GM23338 (cell line): ENCODE measurements around the gene DHRSX.

Experiments
- CREB1 ChIP-seq: fragments of 250-450 bp; sonication (Bioruptor Pico); IDR thresholded peaks from 2 replicates; pipeline ENCODE4 v1.5.0; 2020; ENCODE audit warnings: low read depth, mild to moderate bottlenecking, moderate library complexity
- CTCF ChIP-seq, 2 experiments: fragments of 200-600 bp in 1 of 2; sonication (generic) in 1 of 2; conservative IDR thresholded peaks; 2 replicates each; pipeline versions ENCODE4 v1.5.1 to v1.6.1; 2016 to 2017; ENCODE audit warnings: antibody characterized with exemption in 2 of 2, low read depth in 2 of 2, mild to moderate bottlenecking in 2 of 2, moderate library complexity in 1 of 2
- ETS1 ChIP-seq: IDR thresholded peaks from 2 replicates; pipeline ENCODE4 v1.6.1; 2016; ENCODE audit warnings: antibody characterized with exemption
- EZH2 ChIP-seq: fragments of 200-600 bp; sonication (generic); IDR thresholded peaks from one replicate; pipeline ENCODE4 v1.8.0; 2017; ENCODE audit warnings: antibody characterized with exemption, mild to moderate bottlenecking, low read depth; ENCODE audit not compliant: unreplicated experiment
- EZH2phosphoT487 ChIP-seq: fragments of 200-600 bp; sonication (generic); IDR thresholded peaks from one replicate; pipeline ENCODE4 v1.8.1; 2018; ENCODE audit warnings: antibody characterized with exemption; ENCODE audit not compliant: unreplicated experiment
- JUNB ChIP-seq: IDR thresholded peaks from one replicate; pipeline ENCODE4 v1.6.1; 2016; ENCODE audit warnings: antibody characterized with exemption; ENCODE audit not compliant: unreplicated experiment
- NANOG ChIP-seq: IDR thresholded peaks from 2 replicates; pipeline ENCODE4 v1.6.1; 2016; ENCODE audit warnings: antibody characterized with exemption, borderline replicate concordance
- POLR2AphosphoS5 ChIP-seq: IDR thresholded peaks from 2 replicates; pipeline ENCODE4 v1.6.1; 2016; ENCODE audit warnings: antibody characterized with exemption, low read depth
- REST ChIP-seq: IDR thresholded peaks from one replicate; pipeline ENCODE4 v1.6.1; 2018; ENCODE audit warnings: antibody characterized with exemption; ENCODE audit not compliant: unreplicated experiment
- STAT1 ChIP-seq: IDR thresholded peaks from one replicate; pipeline ENCODE4 v1.6.1; 2016; ENCODE audit warnings: antibody characterized with exemption; ENCODE audit not compliant: unreplicated experiment
- ZNF114 ChIP-seq: fragments of 250-450 bp; sonication (Bioruptor Pico); IDR thresholded peaks from 2 replicates; pipeline ENCODE4 v1.5.0; 2020; ENCODE audit warnings: mild to moderate bottlenecking, moderate library complexity
- ZNF331 ChIP-seq: fragments of 250-450 bp; sonication (Bioruptor Pico); IDR thresholded peaks from 2 replicates; pipeline ENCODE4 v1.5.0; 2020; ENCODE audit warnings: low read depth, mild to moderate bottlenecking, moderate library complexity
- ZNF462 ChIP-seq: fragments of 250-450 bp; sonication (Bioruptor Pico); IDR thresholded peaks from 2 replicates; pipeline ENCODE4 v1.5.0; 2020; ENCODE audit warnings: mild to moderate bottlenecking, moderate library complexity

- TF ChIP-seq CREB1 (CRISPR knock-in tag) (no peak), CTCF (conservative IDR thresholded peaks at IDR 0.05; ENCODE audit: low read depth in 2 of 2) (no peak), POLR2AphosphoS5 (no peak), EZH2phosphoT487 (no peak), JUNB (no peak), REST (no peak), EZH2 (no peak), STAT1 (no peak), ZNF331 (CRISPR knock-in tag) (no peak), NANOG (no peak), ZNF114 (CRISPR knock-in tag) (no peak), ETS1 (no peak), ZNF462 (CRISPR knock-in tag) (no peak)
These were observed 99.0 kb downstream of the DHRSX start for GRCh38 chrX:2401590-2402360.
